Measurements from ENCODE around the gene MACO1. TPM values are rescaled to one million over a fixed set of nuclear protein-coding genes. Genes with fewer than 3 reads are reported as not detected.

MACO1 gene
- total RNA-seq, 1 experiment from 2014 or later, result 9.8 TPM

GRCh38 chr1:25456502-25456901 lies 25.8 kb downstream of the MACO1 start:
- Histone ChIP-seq H3K4me1 (ENCODE audit: control insufficient read depth in 1 of 2, insufficient read depth in 2 of 2, low read length in 2 of 2) (no peaks in the 10 kb centered on the region), H3K36me3 (ENCODE audit: control insufficient read depth in 1 of 2, insufficient read depth in 2 of 2, low read length in 2 of 2) (peaks cover 0 to 4% of the 10 kb centered on the region in 2 experiments; a peak in 1 of 4 replicates), H3K27me3 (ENCODE audit: insufficient read depth, low read length) (no peaks in the 10 kb centered on the region), H3K27ac (ENCODE audit: low read depth, low read length) (no peak overlapping the region), H3K4me2 (ENCODE audit: low read length) (no peak overlapping the region), H3K4me3 (replicated peaks in 1 of 2; ENCODE audit: low read depth in 1 of 2, low read length in 2 of 2) (no peak overlapping the region), H4K20me1 (ENCODE audit: insufficient read depth) (no peaks in the 10 kb centered on the region), H3K9ac (ENCODE audit: low read length) (no peak overlapping the region), H2AFZ (ENCODE audit: low read depth, low read length, poor library complexity, severe bottlenecking) (no peak overlapping the region), H3K9me3 (ENCODE audit: control insufficient read depth in 1 of 2, insufficient read depth in 1 of 2, low read depth in 1 of 2, low read length in 2 of 2) (no peaks in the 10 kb centered on the region), H3K79me2 (ENCODE audit: insufficient read depth, low read length) (no peaks in the 10 kb centered on the region), H3K9me2 (ENCODE audit: insufficient read depth) (no peaks in the 10 kb centered on the region)
- RAD21 ChIA-PET (ENCODE audit: low non-redundant PET in 1 of 2, low total read pairs in 2 of 2, uncharacterized antibody in 2 of 2, unreplicated experiment in 2 of 2), result no interaction called here
- TF ChIP-seq ATF3 (IDR thresholded peaks at IDR 0.05) (no peak), YY1 (IDR thresholded peaks at IDR 0.05; ENCODE audit: extremely low read depth, insufficient replicate concordance, low read depth, low read length) (no peak), POLR2A (IDR thresholded peaks at IDR 0.05; ENCODE audit: borderline replicate concordance, extremely low read depth, insufficient read depth, insufficient read length) (no peak), ELF1 (IDR thresholded peaks at IDR 0.05; ENCODE audit: borderline replicate concordance, low read depth) (no peak), ZNF274 (IDR thresholded peaks at IDR 0.05; ENCODE audit: low read depth, low read length) (no peak), POLR2AphosphoS5 (IDR thresholded peaks at IDR 0.05; ENCODE audit: low read depth, low read length) (no peak), REST (IDR thresholded peaks at IDR 0.05; ENCODE audit: low read depth) (no peak), TCF7L2 (IDR thresholded peaks at IDR 0.05; ENCODE audit: borderline replicate concordance, extremely low read depth, insufficient read depth, insufficient read length) (no peak)
- DNase-seq (ENCODE audit: low read depth, low spot score), result no peak
- POLR2A ChIA-PET, result no interaction called here
- no TSS peak for BruUV-seq (replicated peaks)
- no peak for ATAC-seq
- intact Hi-C loops (cut with micrococcal nuclease), result no loop called here
- CTCF ChIA-PET, result no interaction called here
